ENCODE data around the gene NXNL1. TPM values are rescaled to one million over a fixed set of nuclear protein-coding genes. Genes with fewer than 3 reads are reported as not detected.

The NXNL1 gene
- total RNA-seq, 1 experiment from 2014 or later: not detected

DNA sequence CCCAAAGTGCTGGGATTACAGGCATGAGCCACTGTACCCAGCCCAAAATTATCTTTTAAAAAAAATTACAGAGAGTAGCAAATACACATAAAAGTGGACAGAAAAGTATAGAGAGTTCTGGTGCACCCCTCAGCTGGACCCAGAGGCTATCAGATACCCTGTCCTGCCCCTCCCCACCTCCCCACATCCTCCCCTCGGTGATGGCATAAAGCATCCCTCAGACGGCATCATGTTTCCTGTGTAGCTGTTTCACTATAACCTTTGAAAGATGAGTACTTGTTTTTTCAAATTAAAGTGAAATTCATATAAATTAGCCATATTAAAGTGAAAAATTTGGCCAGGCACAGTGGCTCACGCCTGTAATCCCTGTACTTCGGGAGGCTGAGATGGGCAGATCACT lies 29.7 kb upstream of the NXNL1 start:
- Histone ChIP-seq H3K79me2 (ENCODE audit: insufficient read depth, low read length) (no peaks in the 10 kb centered on the region), H3K14ac (ENCODE audit: insufficient read depth, low read length) (no peak overlapping the region), H3K4me1 (ENCODE audit: insufficient read depth, low read length) (peaks cover 7% of the 10 kb centered on the region; the same call in 1 of the 2 replicates), H3K4me2 (ENCODE audit: insufficient read depth, insufficient read length, low read length) (no peak overlapping the region), H3K23ac (ENCODE audit: insufficient read length, low read depth, low read length) (no peak overlapping the region), H3K4ac (ENCODE audit: low read depth, low read length) (no peak overlapping the region), H3K79me1 (ENCODE audit: insufficient read depth, low read depth, low read length, poor library complexity, severe bottlenecking) (no peaks in the 10 kb centered on the region), H2BK120ac (ENCODE audit: low read depth, low read length, poor library complexity, severe bottlenecking) (no peak overlapping the region), H2AFZ (ENCODE audit: low read length) (no peak overlapping the region), H3K9me3 (ENCODE audit: control insufficient read depth, low read depth, low read length) (no peaks in the 10 kb centered on the region), H3K56ac (ENCODE audit: insufficient read length, low read depth, low read length) (no peak overlapping the region), H2AK5ac (ENCODE audit: insufficient read length, low read length) (no peak overlapping the region), H2BK15ac (ENCODE audit: low read depth, low read length) (no peak overlapping the region), H3K27ac (ENCODE audit: insufficient read length, low read depth, low read length) (no peak overlapping the region), H3T11ph (ENCODE audit: low read length) (no peak overlapping the region), H4K5ac (ENCODE audit: insufficient read length, low read depth, low read length) (no peak overlapping the region), H3K23me2 (ENCODE audit: insufficient read length, low read depth, low read length, poor library complexity, severe bottlenecking) (peaks cover 7% of the 10 kb centered on the region), H4K20me1 (ENCODE audit: control insufficient read depth, insufficient read depth, insufficient read length) (no peaks in the 10 kb centered on the region), H3K18ac (ENCODE audit: insufficient read length, low read depth, low read length) (no peak overlapping the region), H3K27me3 (ENCODE audit: insufficient read depth, low read length) (no peaks in the 10 kb centered on the region), H2BK12ac (ENCODE audit: insufficient read length, low read depth, low read length) (no peak overlapping the region), H2BK5ac (ENCODE audit: insufficient read length, low read length) (no peak overlapping the region), H2BK20ac (ENCODE audit: low read depth, low read length, poor library complexity, severe bottlenecking) (no peak overlapping the region), H4K8ac (replicated peaks; ENCODE audit: insufficient read length, low read depth, low read length) (no peak overlapping the region), H4K91ac (ENCODE audit: insufficient read length, low read depth, low read length) (no peak overlapping the region), H3K9ac (ENCODE audit: extremely low read depth, insufficient read length, low read length) (no peak overlapping the region)
- no peaks in the 10 kb centered on the region for H3K36me3 Mint-ChIP-seq (ENCODE audit: insufficient read depth in 1 of 3, low read depth in 3 of 3)
- no peak for DNase-seq
- H3K9me3 Mint-ChIP-seq: 0 out of 5 replicates have a peak, but pooled peaks cover 0 to 2% of the 10 kb centered on the region in 2 experiments
- TF ChIP-seq, protein P1, sequence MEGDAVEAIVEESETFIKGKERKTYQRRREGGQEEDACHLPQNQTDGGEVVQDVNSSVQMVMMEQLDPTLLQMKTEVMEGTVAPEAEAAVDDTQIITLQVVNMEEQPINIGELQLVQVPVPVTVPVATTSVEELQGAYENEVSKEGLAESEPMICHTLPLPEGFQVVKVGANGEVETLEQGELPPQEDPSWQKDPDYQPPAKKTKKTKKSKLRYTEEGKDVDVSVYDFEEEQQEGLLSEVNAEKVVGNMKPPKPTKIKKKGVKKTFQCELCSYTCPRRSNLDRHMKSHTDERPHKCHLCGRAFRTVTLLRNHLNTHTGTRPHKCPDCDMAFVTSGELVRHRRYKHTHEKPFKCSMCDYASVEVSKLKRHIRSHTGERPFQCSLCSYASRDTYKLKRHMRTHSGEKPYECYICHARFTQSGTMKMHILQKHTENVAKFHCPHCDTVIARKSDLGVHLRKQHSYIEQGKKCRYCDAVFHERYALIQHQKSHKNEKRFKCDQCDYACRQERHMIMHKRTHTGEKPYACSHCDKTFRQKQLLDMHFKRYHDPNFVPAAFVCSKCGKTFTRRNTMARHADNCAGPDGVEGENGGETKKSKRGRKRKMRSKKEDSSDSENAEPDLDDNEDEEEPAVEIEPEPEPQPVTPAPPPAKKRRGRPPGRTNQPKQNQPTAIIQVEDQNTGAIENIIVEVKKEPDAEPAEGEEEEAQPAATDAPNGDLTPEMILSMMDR (conservative IDR thresholded peaks at IDR 0.05): no peak
- H3K4me3 Mint-ChIP-seq: no peak overlapping the region
- H3K4me1 Mint-ChIP-seq: peaks cover 14 to 20% of the 10 kb centered on the region in 2 experiments
- no CpG with 5 or more reads among the region's 4 CpGs for WGBS (ENCODE audit: extremely low coverage, insufficient read length, low lambda C conversion rate)
- peaks cover 3% of the 10 kb centered on the region for H3K27me3 Mint-ChIP-seq (ENCODE audit: low read depth)
- H3K27ac Mint-ChIP-seq: no peak overlapping the region
